ENCODE results near the gene ERVMER34-1. TPM values are rescaled to one million over a fixed set of nuclear protein-coding genes. Genes with fewer than 3 reads are reported as not detected.

Gene ERVMER34-1
- total and polyA plus RNA-seq, 2 donors from 2014 or later: 1.8 to 4.2 TPM

- H3K36me3 ChIP-seq (ENCODE audit: control insufficient read depth in 2 of 3, insufficient read depth in 3 of 3, low read length in 3 of 3): peaks cover 0 to 20% (median 3%) of the 10 kb centered on the region in 3 donors
- peak overlapping the region; percentile 27 to 65 (median 56) for H3K9ac ChIP-seq (ENCODE audit: low read length in 3 of 3)
- DNase-seq (peak in 2 of 5 donors; percentile 15 to 19), FAIRE-seq (no peak)
- no peaks in the 10 kb centered on the region for H3K9me3 ChIP-seq (ENCODE audit: control insufficient read depth in 2 of 3, insufficient read depth in 1 of 3, low read length in 3 of 3)
- TF ChIP-seq CTCF (IDR thresholded peaks at IDR 0.05; ENCODE audit: borderline replicate concordance, extremely low read depth, insufficient read depth): no peak
- peaks cover 0 to 18% (median 13%) of the 10 kb centered on the region in 3 donors for H3K4me1 ChIP-seq (ENCODE audit: control insufficient read depth in 2 of 3, insufficient read depth in 2 of 3, low read depth in 1 of 3, low read length in 3 of 3)
- intact Hi-C loops (cut with DNase I): no loop called here
- peak overlapping the region; percentile 59 to 78 (median 73) for H3K4me3 ChIP-seq (ENCODE audit: low read length in 3 of 3)
- H3K27me3 ChIP-seq (ENCODE audit: control insufficient read depth, insufficient read depth, low read length): no peaks in the 10 kb centered on the region
- peak overlapping the region in 1 of 2 donors; percentile 19 for H3K27ac ChIP-seq (ENCODE audit: low read depth in 2 of 2, low read length in 2 of 2)
Measured at GRCh38 chr4:52713456-52713937, 37.7 kb downstream of the ERVMER34-1 start.

- Histone ChIP-seq H3K9ac (ENCODE audit: low read length in 3 of 3) (peak overlapping the region; percentile 21 to 65 (median 56)), H3K27me3 (ENCODE audit: control insufficient read depth, insufficient read depth, low read length) (no peaks in the 10 kb centered on the region), H3K4me3 (ENCODE audit: low read length in 3 of 3) (peak overlapping the region; percentile 59 to 78 (median 73)), H3K9me3 (ENCODE audit: control insufficient read depth in 2 of 3, insufficient read depth in 1 of 3, low read length in 3 of 3) (no peaks in the 10 kb centered on the region), H3K27ac (ENCODE audit: low read depth in 2 of 2, low read length in 2 of 2) (peak overlapping the region; percentile 88 to 94), H3K36me3 (ENCODE audit: control insufficient read depth in 2 of 3, insufficient read depth in 3 of 3, low read length in 3 of 3) (peaks cover 0 to 20% (median 3%) of the 10 kb centered on the region in 3 donors), H3K4me1 (ENCODE audit: control insufficient read depth in 2 of 3, insufficient read depth in 2 of 3, low read depth in 1 of 3, low read length in 3 of 3) (peaks cover 0 to 18% (median 13%) of the 10 kb centered on the region in 3 donors)
- no peak for TF ChIP-seq CTCF (IDR thresholded peaks at IDR 0.05; ENCODE audit: borderline replicate concordance, extremely low read depth, insufficient read depth)
- FAIRE-seq (peak; percentile 94), DNase-seq (peak; percentile 98 to 100 (median 98))
- intact Hi-C loops (cut with DNase I): no loop called here
Measured at GRCh38 chr4:52712251-52713130, 38.7 kb downstream of the ERVMER34-1 start.

GRCh38 chr4:52711834-52712250 lies 39.4 kb downstream of the ERVMER34-1 start:
- Histone ChIP-seq H3K27me3 (ENCODE audit: control insufficient read depth, insufficient read depth, low read length) (no peaks in the 10 kb centered on the region), H3K9ac (ENCODE audit: low read length in 3 of 3) (no peak overlapping the region), H3K9me3 (ENCODE audit: control insufficient read depth in 2 of 3, insufficient read depth in 1 of 3, low read length in 3 of 3) (no peaks in the 10 kb centered on the region), H3K36me3 (ENCODE audit: control insufficient read depth in 2 of 3, insufficient read depth in 3 of 3, low read length in 3 of 3) (peaks cover 0 to 20% (median 3%) of the 10 kb centered on the region in 3 donors), H3K4me3 (ENCODE audit: low read length in 3 of 3) (peak overlapping the region; percentile 13 to 56 (median 55)), H3K27ac (ENCODE audit: low read depth in 2 of 2, low read length in 2 of 2) (peak overlapping the region in 1 of 2 donors; percentile 12), H3K4me1 (ENCODE audit: control insufficient read depth in 2 of 3, insufficient read depth in 2 of 3, low read depth in 1 of 3, low read length in 3 of 3) (peaks cover 0 to 18% (median 13%) of the 10 kb centered on the region in 3 donors)
- no peak for DNase-seq
- no peak for TF ChIP-seq CTCF (IDR thresholded peaks at IDR 0.05; ENCODE audit: borderline replicate concordance, extremely low read depth, insufficient read depth)
- intact Hi-C loops (cut with DNase I): no loop called here
- no peak for FAIRE-seq
